ENCODE measurements around the gene SHB. TPM values are rescaled to one million over a fixed set of nuclear protein-coding genes. Genes with fewer than 3 reads are reported as not detected.

SHB gene
- total RNA-seq, 1 donor from 2014 or later, result 34.0 TPM

DNA sequence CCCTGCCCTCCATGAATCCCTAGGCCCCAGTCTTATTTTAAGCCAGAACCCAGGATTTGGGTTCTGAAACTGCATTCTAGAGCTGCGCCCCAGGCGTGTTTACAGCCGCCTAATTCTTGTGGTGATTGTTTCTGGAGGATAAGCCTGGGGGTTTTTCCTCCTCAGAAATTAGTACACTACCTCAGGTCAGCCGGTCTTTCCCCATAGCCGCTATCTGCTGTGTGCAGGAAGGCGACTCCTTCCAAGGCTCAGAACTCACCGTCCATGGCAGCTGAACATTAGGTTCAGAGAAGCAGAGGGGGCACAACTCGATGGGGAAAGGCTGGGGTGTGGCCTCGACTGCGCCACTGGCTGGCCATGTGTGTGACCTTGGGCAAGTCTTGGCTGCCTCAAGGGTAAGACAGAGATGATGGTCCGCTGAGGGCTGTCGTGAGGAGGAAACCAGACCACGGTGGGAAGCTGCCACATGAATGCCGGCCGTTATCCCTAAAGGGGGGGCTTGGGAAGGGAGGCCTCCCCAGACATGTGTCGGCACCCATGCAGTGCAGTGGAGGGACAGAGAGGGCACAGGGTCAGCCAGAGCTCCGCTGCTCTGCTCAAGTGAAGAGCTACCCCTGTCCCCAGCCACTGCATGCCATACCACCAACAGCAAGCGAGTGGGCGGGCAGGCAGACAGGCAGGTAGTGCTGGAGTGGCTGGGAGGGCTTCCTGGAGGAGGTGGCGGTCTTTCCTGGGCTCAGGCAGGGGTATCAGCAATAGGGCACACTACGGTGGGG is 28.9 kb downstream of the SHB start:
- no peak for ATAC-seq

GRCh38 chr9:38039090-38039906 is 29.7 kb downstream of the SHB start:
- no peak for ATAC-seq

DNA sequence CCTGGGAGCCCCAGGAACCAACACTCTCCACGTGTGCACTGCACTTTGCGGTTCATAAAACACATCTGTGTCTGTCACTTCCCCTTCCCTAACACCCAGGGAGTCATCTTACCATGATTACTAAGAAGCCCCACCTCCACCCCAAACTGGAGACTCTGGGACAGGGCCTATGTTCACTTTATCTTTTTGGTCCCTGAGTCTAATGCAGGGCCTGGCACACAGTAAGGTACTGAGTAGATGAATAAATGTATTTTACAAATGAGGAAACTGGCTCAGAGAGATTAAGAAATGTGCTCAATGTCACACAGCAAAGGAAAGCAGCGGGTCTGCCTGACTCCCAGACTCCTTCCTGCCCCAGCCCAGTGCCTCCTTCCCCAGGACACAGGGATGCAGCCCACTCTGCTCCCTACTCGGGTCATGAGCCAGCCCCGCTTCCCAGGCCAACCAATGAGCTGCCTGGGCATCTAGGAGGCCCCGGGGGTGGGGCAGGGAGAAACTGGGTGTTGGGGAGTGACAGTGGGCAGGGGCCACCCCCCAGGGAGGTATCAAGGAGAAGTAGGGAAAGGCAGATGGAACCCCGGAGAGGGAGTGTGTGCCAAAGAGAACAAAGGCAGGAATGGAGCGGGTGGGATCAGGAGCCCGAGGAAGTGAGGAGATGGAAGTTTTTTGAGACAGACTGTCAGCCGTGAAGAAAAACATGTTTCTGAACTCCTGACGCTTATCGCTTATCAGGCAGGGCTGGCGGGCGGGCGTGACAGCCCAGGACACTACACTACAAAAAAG is 30.5 kb downstream of the SHB start:
- no peak for ATAC-seq

GRCh38 chr9:38037981-38038306 is 31.1 kb downstream of the SHB start:
- ATAC-seq, result no peak

DNA sequence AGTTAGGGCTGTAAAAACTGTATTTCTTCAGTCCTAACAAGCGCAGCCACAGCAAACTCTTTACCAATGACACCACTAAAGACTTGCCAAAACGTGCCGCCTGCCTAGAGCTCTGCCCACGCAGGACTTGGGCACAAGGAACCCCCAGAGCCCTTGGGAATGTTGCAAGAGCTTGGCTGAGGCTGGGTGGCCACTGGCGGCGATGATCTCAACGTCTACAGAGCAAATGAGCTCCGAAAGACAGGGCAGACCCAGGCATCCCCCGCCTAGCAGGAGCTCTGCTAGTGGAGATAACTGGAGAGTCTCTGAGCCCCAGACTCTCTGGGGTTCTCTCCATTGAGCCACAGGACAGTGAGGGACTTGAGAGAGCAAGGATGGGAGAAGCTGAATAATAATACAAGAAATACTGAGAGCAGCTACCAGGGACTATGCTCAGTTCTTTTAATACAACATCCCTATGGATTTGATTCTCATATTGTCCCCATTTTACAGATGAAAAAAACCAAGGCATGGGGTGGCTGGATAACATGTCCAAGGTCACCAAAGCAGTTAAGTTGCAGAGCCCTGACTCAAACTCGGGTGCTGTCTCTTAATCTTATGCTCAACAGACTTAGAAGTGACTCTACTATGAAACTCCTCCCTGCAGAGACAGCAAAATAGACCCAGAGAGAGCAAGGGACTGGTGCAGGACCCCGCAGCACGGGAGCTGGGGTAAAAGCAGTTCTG is 32.5 kb downstream of the SHB start:
- ATAC-seq, result no peak

- peak; percentile 21 for ATAC-seq
Measured at GRCh38 chr9:38035873-38036272, 33.2 kb downstream of the SHB start.

DNA sequence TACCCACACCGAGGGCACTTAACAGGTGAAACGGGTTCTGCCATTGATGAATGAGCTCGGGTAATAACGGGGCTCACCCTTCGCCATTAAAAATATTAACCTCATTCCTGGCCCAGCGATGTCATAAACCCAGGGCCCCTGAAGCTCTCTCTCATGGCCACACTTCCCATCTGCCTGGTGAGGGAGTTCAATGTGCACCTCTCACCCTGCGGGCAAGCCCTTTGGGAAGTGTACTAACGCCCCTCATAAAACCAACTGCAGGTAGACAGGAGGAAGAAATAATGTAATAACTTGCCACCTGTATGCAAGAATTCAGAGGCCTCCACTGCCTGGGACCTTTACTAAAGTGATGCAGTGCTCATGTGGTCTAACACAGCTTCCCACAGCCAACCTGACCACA is 35.1 kb downstream of the SHB start:
- no peak for ATAC-seq

DNA sequence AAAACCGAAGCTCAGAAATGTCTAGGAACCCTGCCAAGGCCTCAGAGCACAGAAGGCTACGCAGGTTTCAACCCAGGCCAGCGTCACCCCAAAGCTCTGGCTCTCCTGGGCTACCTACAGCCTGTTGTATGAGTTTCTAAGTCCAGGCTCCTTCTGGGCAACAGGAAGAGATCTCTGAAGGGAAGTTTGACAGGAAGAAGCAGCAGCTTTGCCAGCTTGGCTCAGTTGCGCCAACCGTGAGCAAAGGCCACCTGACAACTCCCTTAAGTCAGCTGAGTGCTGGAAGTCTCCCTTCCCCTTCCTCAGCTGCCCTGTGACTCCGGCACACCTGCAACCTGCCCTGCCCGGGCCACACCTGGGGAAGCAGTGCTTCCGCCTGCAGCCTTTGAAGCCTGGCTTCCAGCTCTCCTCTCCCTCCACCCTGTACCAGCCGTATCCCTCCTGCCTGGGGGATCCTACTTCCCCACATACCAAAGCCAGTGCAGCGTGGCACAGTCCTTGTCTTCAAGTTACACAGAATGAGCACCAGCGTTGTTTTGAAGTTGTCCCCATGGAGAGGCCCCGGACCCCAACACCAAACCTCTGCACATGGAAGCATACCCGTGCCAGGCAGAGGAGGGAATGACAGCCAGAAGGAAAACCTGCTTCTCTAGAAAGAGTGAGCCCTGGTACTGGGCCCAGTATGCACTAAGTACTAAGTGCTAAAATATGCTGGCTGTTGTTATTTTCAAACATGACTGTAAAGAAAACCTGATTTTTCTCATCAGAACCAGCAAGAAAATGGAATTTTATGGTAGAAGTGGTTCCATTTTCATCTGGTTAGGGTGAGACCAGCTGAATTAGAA is 36.5 kb downstream of the SHB start:
- peak; percentile 93 for ATAC-seq

DNA sequence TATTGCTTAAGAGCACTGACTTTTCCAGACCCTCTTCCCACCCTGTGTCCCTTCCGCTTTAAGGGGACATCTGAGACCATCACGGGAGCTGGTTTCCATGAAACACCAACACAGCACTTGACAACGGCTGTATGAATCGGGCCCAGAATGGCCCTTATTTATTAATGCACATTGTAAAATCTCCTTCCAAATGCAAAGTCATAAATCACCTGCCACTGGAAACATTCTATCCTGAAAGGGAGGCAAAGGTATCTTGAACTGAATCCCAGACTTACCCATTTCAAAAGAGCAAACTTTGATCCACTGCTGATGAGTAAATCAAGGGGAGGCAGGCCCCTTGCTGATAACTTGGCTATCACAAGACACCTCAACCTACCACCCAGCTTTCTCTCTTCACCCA is 37.4 kb downstream of the SHB start:
- ATAC-seq, result no peak

- no peak for ATAC-seq
Measured at GRCh38 chr9:38030658-38031057, 38.4 kb downstream of the SHB start.

GRCh38 chr9:38029915-38030638 is 39.0 kb downstream of the SHB start:
- ATAC-seq, result no peak

DNA sequence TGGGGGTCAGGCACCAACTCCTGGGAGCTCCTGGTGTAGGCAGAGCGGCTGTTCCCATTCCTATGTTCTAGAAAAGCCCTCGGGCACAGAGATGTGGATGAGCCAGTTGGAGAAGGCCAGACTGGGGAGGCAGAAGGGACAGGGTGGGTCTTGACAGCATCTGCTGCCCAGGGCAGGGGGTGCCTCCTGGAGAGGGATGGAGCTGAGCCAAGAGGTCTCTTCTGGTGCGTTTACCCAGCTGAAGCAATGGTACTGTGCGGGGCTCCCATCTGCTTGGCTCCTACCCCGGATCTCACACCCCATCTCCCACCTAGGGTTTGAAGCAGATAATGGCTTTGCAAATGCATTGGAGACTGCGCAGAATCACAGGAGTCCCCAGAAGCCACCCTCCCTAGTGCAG is 41.3 kb downstream of the SHB start:
- no peak for ATAC-seq

DNA sequence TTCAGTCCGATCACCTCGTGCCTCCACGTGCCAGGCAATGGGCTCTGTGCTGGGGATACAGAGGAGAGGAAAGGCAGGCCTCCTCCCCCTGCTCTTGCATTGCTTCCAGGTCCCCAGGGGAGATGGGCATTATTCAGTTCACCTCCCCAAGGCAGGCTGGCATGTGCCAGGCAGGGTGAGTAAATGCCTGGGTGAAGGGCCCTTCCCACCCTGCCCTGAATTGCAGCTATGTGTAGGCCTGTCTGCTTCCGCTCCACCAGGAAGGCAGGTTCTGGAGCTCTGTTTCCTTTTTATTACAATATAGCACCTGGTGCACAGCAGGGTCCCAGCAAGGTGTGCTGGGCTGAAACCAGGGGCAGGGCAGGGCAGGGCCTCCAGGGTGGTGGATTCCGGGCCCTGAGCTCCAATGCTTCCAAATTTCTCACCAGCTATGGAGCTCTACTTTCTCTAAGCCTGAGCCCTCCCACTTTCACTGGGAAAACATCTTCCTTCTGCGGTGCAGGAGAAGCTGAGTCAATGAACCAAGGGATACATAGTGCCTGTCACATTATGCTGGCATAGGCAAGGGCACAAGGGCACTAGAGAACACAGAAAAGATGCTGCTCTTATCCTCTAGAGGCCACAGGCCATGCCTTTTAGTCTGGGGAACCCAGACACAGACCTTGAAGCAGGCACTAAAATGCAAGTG is 42.0 kb downstream of the SHB start:
- peak; percentile 55 for ATAC-seq

DNA sequence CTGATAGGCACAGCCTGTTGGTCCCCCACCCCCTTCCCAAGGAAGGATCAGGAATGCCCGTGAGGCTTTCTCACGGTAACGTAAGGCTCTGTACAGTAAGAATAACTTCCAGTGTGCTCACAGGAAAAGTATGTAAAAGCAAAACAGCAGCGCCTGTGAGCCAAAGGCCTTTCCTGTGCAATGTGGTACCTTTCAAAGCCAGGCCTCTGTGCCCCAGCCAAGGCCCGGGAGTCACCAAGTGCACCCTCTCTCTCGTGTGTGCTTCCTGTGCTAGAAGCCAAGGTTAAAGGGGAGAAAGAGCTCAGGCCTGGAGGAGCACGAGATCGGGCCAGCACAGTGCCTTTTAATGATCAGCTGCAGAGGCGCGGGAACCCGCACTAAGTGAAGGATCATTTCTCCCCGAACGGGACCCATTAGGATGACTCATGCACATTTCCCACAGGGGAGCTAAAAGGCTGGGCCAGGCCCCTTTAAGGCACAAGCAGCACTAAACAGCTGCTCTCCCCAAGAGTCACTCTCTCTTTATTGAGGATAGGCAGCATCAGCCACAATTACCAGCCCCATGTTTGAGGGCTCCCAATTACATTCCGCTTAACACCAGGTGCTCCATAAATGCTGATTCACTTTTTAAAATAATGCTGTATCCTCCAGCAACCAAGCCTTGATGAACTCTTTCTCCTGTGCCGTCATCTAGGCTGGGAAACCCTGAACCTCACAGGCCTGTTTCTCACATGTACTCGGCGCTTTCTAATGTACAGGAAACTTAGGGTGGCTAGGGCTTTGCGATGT is 42.8 kb downstream of the SHB start:
- ATAC-seq, result peak; percentile 4

DNA sequence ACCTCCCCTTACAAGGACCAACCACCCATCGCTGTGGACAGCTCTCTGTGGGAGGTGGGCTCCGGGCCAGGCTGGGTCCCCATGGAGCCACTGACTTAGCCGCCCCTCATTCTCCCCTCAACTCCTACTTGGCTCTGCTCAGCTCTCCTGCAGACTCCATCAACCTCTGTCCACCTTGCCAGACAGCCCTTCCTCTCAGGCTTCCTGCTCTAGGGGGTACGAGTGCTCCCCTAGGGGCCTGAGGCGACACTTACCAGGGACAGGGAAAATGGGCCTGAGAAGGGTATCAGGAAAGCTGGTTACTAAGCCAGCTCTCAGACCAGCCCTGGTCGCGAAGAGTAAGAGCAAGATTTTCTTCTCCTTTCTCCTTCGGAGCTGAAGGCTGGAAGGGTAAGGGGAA is 43.9 kb downstream of the SHB start:
- ATAC-seq, result no peak

DNA sequence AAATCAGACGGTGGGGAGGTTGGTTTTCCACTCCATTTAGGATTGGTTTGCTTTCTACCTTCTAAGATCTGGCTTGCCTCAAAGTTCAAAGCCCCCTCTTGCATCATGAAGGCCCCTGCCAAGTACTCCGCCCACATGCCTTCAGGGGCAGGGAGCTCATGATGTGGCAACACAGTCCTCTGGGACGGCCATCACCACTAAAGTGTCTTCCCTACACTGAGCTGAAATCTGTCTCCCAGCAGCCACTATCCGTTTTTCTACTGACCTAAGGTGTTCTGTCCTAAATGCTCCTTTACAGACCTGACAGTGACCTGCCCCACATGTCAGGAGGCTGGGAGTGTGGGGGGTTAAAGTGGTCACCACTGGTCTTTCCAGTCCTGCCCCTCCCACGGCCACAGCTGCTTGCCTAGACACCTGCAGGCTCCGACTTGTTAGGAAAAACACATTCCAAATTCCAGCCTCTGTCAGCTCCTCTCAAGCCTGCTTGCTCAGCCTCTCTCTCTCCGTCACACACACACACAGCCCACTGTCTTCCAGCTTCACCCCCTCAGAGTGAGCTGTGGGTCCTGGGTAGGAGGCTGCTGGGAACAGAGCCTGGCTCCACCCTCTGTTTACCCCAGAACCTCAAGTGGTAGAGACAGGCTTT is 44.9 kb downstream of the SHB start:
- peak; percentile 79 for ATAC-seq

DNA sequence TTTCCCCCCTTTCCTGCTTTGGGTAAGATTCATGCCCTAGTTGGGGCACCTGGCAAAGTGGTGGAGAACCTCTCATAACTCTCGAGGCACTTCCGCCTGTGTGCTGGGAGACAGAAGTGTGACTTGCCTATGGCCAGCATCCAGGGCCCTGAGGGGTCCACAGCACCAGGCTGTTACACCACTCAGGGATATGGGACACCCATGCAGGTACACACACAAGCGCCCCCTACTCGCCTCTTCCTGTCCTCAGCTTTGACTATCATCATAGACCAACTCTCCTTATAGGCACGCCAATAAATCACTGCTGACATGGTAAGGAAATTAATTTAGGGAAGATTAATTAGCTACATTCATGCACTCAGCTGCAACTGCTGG is 45.4 kb downstream of the SHB start:
- peak; percentile 0 for ATAC-seq

- ATAC-seq, result peak; percentile 71
Measured at GRCh38 chr9:38022995-38023394, 46.0 kb downstream of the SHB start.
